GM12891 (cell line): ENCODE data around the gene NMT2.
A peak's percentile ranks its signal among the peaks of the same experiment; 100 is the strongest.

ENCODE experiments used
- DNase-seq: peaks from one replicate; pipeline ENCODE4 v3.0.0; 2011; ENCODE audit warnings: low spot score; ENCODE audit not compliant: insufficient read length
- FAIRE-seq: peaks from 2 replicates; lab custom pipeline; 2011; peaks lifted over from hg19 to GRCh38; lab: Jason Lieb, UNC
- PAX5 ChIP-seq: IDR thresholded peaks from 2 replicates; pipeline ENCODE4 v1.6.1; 2011; ENCODE audit warnings: low read length, moderate library complexity, mild to moderate bottlenecking; ENCODE audit not compliant: insufficient read depth, severe bottlenecking
- POLR2A ChIP-seq: IDR thresholded peaks from 2 replicates; pipeline ENCODE4 v1.6.1; 2011; ENCODE audit warnings: low read depth, low read length, control low read depth
- POLR2AphosphoS5 ChIP-seq: IDR thresholded peaks from 2 replicates; pipeline ENCODE4 v1.6.1; 2011; ENCODE audit warnings: low read depth, low read length, control low read depth
- POU2F2 ChIP-seq: IDR thresholded peaks from 2 replicates; pipeline ENCODE4 v1.6.1; 2011; ENCODE audit warnings: low read depth, mild to moderate bottlenecking, control low read depth, low read length, moderate library complexity
- SPI1 ChIP-seq: IDR thresholded peaks from 2 replicates; pipeline ENCODE4 v1.6.1; 2011; ENCODE audit warnings: low read depth, low read length, control low read depth
- TAF1 ChIP-seq: IDR thresholded peaks from 2 replicates; pipeline ENCODE4 v1.6.1; 2011; ENCODE audit warnings: low read depth, low read length, control low read depth

Gene NMT2

DNA sequence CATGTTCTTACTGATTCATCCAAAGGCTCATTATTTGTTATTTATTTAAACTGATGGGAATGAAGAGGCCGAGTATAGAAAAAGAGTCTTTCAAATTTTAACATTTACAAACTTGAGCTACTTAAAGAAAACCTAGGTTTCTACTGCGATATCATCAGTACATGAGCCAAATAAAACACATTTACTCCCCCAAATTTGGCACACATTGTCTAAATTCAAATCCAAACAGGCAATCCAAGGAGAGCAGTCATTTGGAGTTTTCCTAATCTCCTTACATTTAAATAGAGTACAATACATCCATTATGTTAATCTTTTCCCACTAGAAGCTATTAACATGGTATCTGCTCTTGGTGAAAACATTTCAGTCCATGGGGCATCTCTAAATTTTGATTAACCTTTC is 2.2 kb downstream of the NMT2 start:
- no peak for TF ChIP-seq SPI1
- no peak for TF ChIP-seq TAF1
- TF ChIP-seq POLR2AphosphoS5, result no peak
- no peak for TF ChIP-seq POU2F2
- no peak for FAIRE-seq
- no peak for DNase-seq

DNA sequence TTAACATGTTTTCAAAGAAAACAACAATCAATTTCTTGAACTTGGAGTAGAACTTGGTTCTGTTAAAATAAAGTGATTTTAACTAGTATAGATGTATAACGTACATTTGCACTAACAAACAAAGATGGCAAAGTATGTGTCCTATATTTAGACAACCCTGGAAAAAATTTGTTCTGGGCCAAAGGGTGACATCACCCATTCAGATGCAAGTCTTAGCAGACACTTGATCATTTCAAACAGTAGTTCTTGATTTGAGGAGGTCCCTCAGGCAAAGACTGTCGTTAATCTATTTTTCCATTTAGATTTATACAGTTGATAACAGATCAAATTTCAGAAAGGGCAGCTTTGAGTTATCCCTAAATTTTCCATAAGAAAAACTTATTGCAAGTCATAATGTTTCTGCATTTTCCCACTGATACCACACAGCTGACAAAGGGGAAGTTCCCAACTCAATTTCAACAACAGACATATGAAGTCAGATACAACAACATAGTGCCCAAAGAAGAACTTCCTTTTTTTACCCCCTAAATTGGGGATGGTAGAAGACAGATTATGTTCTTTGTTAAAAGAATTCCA is 5.2 kb downstream of the NMT2 start:
- DNase-seq (no peak), FAIRE-seq (no peak)
- no peak for TF ChIP-seq POU2F2
- no peak for TF ChIP-seq TAF1
- no peak for TF ChIP-seq POLR2A
- no peak for TF ChIP-seq POLR2AphosphoS5
- no peak for TF ChIP-seq SPI1
- no peak for TF ChIP-seq PAX5

DNA sequence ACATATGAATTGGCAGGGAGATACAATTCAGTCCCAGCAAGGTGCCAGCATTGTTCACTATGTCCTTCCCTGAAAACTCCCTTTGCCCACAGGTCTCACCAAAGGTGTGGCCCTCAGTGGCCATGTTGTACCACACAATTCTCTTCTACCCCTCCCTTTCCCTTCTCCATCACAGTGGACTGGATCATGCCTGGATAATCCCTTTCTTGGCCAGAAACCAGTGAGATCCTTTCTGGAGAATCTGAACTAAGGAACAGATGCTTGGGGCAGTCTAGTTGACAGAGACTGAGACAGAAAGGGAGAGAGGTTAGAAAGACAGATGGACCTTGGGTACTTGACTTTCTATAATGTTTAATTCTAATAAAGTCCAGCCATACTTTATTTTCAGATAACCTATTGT is 9.5 kb downstream of the NMT2 start:
- TF ChIP-seq PAX5 (no peak), POLR2AphosphoS5 (no peak), SPI1 (no peak), POLR2A (no peak), POU2F2 (no peak), TAF1 (no peak)
- FAIRE-seq (no peak), DNase-seq (no peak)

DNA sequence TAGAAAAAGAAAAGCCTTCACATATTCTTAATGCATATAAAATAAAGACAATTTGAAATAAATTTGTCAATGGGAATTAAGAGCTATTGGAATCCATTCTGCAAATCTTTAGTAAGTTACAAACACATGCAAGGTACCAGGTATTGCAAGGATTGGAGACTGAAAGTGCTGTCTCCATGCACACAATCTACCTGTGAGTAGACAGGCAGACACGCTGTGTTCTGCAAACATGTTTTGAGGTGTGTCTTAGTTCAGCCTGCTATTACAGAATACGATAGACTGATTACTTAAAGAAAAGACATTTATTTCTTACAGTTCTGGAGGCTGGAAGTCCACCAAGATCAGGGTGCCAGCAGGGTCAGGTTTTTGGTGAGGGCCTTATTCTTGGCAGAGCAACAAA is 10.0 kb downstream of the NMT2 start:
- TF ChIP-seq PAX5 (no peak), TAF1 (no peak), POU2F2 (no peak), POLR2A (no peak), SPI1 (no peak), POLR2AphosphoS5 (no peak)
- no peak for FAIRE-seq
- DNase-seq, result no peak

DNA sequence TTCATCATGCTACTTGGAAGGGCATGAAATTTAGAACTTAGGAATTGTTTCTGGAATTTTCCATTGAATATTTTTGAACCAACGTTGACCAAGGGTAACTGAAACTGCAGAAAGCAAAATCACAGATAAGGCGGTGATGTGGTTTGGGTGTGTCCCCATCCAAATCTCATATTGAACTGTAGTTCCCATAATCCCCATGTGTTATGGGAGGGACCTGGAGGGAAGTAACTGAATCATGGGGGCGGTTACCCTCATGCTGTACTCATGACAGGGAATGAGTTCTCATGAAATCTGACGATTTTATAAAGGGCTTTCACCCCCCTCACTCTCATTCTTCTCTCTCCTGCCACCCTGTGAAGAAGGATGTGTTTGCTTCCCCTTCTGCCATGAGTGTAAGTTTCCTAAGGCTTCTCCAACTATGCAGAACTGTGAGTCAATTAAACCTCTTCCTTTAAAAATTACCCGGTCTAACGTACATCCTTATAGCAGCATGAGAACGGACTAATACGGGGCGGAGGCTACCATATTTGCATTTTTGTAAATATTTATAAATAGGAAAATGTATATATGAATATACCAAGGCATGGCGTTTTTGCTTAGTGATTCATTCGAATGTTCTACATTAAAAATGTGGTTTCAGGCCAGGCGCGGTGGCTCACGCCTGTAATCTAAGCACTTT is 12.4 kb downstream of the NMT2 start:
- no peak for DNase-seq
- TF ChIP-seq TAF1 (no peak), POU2F2 (no peak), POLR2AphosphoS5 (no peak), POLR2A (no peak), PAX5 (no peak), SPI1 (no peak)
- no peak for FAIRE-seq

DNA sequence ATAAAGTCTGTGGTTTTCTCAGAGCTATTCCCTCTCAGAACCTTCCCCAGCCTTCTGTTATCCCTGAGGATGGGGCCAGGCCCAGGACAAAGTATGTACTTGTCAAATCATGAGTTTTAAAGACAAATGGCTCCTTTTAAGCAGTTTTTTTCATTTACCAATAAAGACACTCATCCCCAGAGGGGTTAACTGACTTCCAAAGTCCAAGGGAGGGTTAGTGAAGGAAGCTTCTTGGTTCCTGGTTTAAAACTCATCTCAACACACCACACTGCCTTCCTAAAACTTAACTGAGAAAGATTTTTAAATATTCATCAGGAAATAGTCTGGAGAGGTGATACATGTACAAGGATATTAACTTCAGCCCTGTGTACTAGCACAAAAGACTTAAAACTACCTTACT is 15.9 kb downstream of the NMT2 start:
- TF ChIP-seq POLR2AphosphoS5 (no peak), PAX5 (no peak), POLR2A (no peak), TAF1 (no peak), SPI1 (no peak), POU2F2 (no peak)
- FAIRE-seq (no peak), DNase-seq (no peak)

DNA sequence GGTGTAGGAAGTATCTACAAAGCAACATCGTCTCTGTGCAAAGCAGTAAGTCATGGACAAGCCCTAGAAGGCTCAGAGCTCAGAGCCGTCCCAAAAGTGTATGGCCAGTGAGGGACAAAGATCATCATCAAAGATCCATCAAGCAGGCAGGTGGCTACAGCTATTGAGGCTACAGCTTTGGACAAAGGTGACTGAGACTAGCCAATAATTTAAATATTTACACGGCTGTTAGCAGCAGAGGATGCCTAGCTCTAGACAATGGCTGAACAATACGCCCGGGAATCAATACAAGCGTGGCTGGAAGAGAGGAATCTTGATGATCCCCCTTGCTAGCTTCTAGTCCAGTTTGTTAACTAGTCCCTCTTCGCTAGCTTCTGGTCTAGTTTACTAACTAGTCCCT is 17.9 kb downstream of the NMT2 start:
- DNase-seq (no peak), FAIRE-seq (no peak)
- TF ChIP-seq POLR2A, result no peak
- TF ChIP-seq POLR2AphosphoS5, result no peak
- no peak for TF ChIP-seq SPI1
- no peak for TF ChIP-seq POU2F2
- TF ChIP-seq TAF1, result no peak
- no peak for TF ChIP-seq PAX5

DNA sequence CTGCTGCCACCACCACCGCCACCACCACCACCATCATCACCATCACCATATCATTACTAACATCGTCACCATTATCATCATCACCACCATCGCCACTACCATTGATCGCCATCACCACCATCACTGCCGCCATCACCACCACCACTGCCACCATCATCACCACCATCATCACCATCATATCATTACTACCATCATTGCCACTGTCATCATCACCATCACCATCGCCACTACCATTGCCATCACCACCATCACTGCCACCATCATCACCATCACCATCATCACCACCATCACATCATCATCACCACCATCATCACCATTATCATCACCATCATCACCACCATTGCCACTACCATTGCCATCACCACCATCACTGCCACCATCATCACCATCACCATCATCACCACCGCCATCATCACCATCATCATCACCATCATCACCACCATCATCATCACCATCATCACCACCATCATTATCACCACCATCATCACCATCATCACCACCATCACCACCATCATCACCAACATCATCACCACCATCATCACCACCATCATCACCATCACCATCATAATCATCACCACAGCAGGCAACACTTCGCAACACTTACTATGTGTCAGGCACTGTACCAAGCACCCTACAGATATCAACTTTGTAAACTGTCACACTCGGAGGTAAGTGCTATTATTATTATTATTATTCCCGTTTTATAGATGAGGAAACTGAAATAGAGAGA is 19.3 kb downstream of the NMT2 start:
- DNase-seq (no peak), FAIRE-seq (peak; percentile 92)
- TF ChIP-seq POLR2A (no peak), PAX5 (no peak), POU2F2 (no peak), TAF1 (no peak), SPI1 (no peak), POLR2AphosphoS5 (no peak)
